PC-3 (cell line): ENCODE measurements around the gene SLC13A3.

Source experiments
- EZH2 ChIP-seq: fragments of 300-600 bp; sonication (generic); IDR thresholded peaks from one replicate; pipeline ENCODE4 v1.6.1; 2017; ENCODE audit warnings: antibody characterized with exemption, mild to moderate bottlenecking, low read length; ENCODE audit not compliant: unreplicated experiment
- EZH2phosphoT487 ChIP-seq: fragments of 300-600 bp; sonication (generic); IDR thresholded peaks from 2 replicates; pipeline ENCODE4 v1.6.1; 2018; ENCODE audit warnings: mild to moderate bottlenecking, antibody characterized with exemption, low read length, borderline replicate concordance

DNA sequence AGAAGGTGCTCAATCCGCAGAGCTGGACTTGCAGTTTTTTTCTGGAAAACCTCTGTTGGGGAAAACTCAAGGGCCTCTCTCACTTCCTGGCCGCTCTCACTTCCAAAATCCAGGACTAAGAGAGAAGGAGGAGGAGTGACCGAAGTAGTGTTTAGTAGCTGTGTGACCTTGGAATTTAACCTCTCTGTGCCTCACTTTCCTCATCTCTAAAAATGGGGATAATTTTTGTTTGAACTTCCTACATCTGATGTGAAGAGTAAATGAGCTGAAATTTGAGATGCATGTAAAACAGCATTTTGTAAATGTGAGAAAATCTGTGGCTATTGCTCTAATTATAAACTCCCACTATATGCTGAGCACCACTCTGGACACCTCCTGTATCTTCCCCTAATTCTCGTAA, 5.1 kb downstream of the SLC13A3 start:
- TF ChIP-seq EZH2, result no peak
- no peak for TF ChIP-seq EZH2phosphoT487
